ENCODE measurements around the gene ZGLP1. TPM values are rescaled to one million over a fixed set of nuclear protein-coding genes. Genes with fewer than 3 reads are reported as not detected.
"Not testable (repeated sequence)": the region's sequence is repeated elsewhere in the genome, so short reads cannot be mapped to it uniquely, and the experiment has no call there.

ZGLP1 gene
- polyA plus RNA-seq, 1 donor (not counting 4 experiments of a cell fraction or from before 2014, with no cell fraction given): 0.43 TPM

GRCh38 chr19:10339380-10339960 is 29.9 kb upstream of the ZGLP1 start, which contains the start of gene ICAM3:
TSS of gene ICAM3 (minus strand) at chr19:10339624. CDS start at chr19:10339614, 10 bp downstream.
- H3K9ac ChIP-seq (ENCODE audit: control insufficient read depth, extremely low read depth, insufficient read depth, low read length): no peak within 1 kb of the TSS
- dilution Hi-C loops (cut with MboI; ENCODE audit: extremely low pct_ligation_motif_present, low sequenced_read_pairs): no loop called here
- peaks cover 3% of the 10 kb centered on the region for H3K4me1 ChIP-seq (ENCODE audit: control insufficient read depth, extremely low read depth, insufficient read depth, low read length)
- H3K4me2 ChIP-seq (ENCODE audit: control insufficient read depth, extremely low read depth, insufficient read depth, low read depth, low read length): no peak within 1 kb of the TSS
- no peak within 1 kb of the TSS for H3K27ac ChIP-seq (ENCODE audit: control insufficient read depth, insufficient read depth, low read length)
- no peaks in the 10 kb centered on the region for H3K36me3 ChIP-seq (ENCODE audit: control insufficient read depth in 2 of 2, extremely low read depth in 1 of 2, insufficient read depth in 2 of 2, low read length in 2 of 2)
- H3K27me3 ChIP-seq (ENCODE audit: control insufficient read depth, extremely low read depth, insufficient read depth, low read length): no peaks in the 10 kb centered on the region
- TF ChIP-seq EZH2 (IDR thresholded peaks at IDR 0.05; ENCODE audit: low read length): no peak
- TF ChIP-seq, protein P1, sequence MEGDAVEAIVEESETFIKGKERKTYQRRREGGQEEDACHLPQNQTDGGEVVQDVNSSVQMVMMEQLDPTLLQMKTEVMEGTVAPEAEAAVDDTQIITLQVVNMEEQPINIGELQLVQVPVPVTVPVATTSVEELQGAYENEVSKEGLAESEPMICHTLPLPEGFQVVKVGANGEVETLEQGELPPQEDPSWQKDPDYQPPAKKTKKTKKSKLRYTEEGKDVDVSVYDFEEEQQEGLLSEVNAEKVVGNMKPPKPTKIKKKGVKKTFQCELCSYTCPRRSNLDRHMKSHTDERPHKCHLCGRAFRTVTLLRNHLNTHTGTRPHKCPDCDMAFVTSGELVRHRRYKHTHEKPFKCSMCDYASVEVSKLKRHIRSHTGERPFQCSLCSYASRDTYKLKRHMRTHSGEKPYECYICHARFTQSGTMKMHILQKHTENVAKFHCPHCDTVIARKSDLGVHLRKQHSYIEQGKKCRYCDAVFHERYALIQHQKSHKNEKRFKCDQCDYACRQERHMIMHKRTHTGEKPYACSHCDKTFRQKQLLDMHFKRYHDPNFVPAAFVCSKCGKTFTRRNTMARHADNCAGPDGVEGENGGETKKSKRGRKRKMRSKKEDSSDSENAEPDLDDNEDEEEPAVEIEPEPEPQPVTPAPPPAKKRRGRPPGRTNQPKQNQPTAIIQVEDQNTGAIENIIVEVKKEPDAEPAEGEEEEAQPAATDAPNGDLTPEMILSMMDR (optimal IDR thresholded peaks at IDR 0.05 in 1 of 3, IDR thresholded peaks at IDR 0.05 in 1 of 3, conservative IDR thresholded peaks at IDR 0.05 in 1 of 3; ENCODE audit: extremely low read depth in 1 of 3, insufficient read depth in 2 of 3, low read length in 3 of 3): no peak
- no peak within 1 kb of the TSS for H2AFZ ChIP-seq (ENCODE audit: control insufficient read depth, low read length)
- no peaks in the 10 kb centered on the region for H3K9me1 ChIP-seq (ENCODE audit: control insufficient read depth, extremely low read depth, insufficient read depth, low read length)
- H3K9me3 ChIP-seq (ENCODE audit: control insufficient read depth, low read depth, low read length): no peaks in the 10 kb centered on the region
- H4K20me1 ChIP-seq (ENCODE audit: control insufficient read depth, extremely low read depth, insufficient read depth, low read length): no peaks in the 10 kb centered on the region
- H3K79me2 ChIP-seq (ENCODE audit: control insufficient read depth, insufficient read depth, low read length): no peaks in the 10 kb centered on the region
- H3K4me3 ChIP-seq (ENCODE audit: control insufficient read depth in 2 of 3, extremely low read depth in 1 of 3, insufficient read depth in 2 of 3, low read depth in 1 of 3, low read length in 3 of 3): no peak within 1 kb of the TSS
- FAIRE-seq (no peak), DNase-seq (ENCODE audit: low read depth, low spot score) (no peak)

- no peak overlapping the region for H3K9ac ChIP-seq (ENCODE audit: control insufficient read depth, extremely low read depth, insufficient read depth, low read length)
- no peaks in the 10 kb centered on the region for H3K36me3 ChIP-seq (ENCODE audit: control insufficient read depth in 2 of 2, extremely low read depth in 1 of 2, insufficient read depth in 2 of 2, low read length in 2 of 2)
- peaks cover 8% of the 10 kb centered on the region for H3K4me1 ChIP-seq (ENCODE audit: control insufficient read depth, extremely low read depth, insufficient read depth, low read length)
- TF ChIP-seq, protein P1 (optimal IDR thresholded peaks at IDR 0.05 in 1 of 3, IDR thresholded peaks at IDR 0.05 in 1 of 3, conservative IDR thresholded peaks at IDR 0.05 in 1 of 3; ENCODE audit: extremely low read depth in 1 of 3, insufficient read depth in 2 of 3, low read length in 3 of 3): no peak
- no peaks in the 10 kb centered on the region for H3K79me2 ChIP-seq (ENCODE audit: control insufficient read depth, insufficient read depth, low read length)
- H2AFZ ChIP-seq (ENCODE audit: control insufficient read depth, low read length): no peak overlapping the region
- dilution Hi-C loops (cut with MboI; ENCODE audit: extremely low pct_ligation_motif_present, low sequenced_read_pairs): no loop called here
- H3K27me3 ChIP-seq (ENCODE audit: control insufficient read depth, extremely low read depth, insufficient read depth, low read length): no peaks in the 10 kb centered on the region
- no peak overlapping the region for H3K27ac ChIP-seq (ENCODE audit: control insufficient read depth, insufficient read depth, low read length)
- no peak overlapping the region for H3K4me2 ChIP-seq (ENCODE audit: control insufficient read depth, extremely low read depth, insufficient read depth, low read depth, low read length)
- H3K9me3 ChIP-seq (ENCODE audit: control insufficient read depth, low read depth, low read length): no peaks in the 10 kb centered on the region
- FAIRE-seq: no peak
- no peaks in the 10 kb centered on the region for H3K9me1 ChIP-seq (ENCODE audit: control insufficient read depth, extremely low read depth, insufficient read depth, low read length)
- no peak for DNase-seq (ENCODE audit: low read depth, low spot score)
- H3K4me3 ChIP-seq (ENCODE audit: control insufficient read depth in 2 of 3, extremely low read depth in 1 of 3, insufficient read depth in 2 of 3, low read depth in 1 of 3, low read length in 3 of 3): no peak overlapping the region
- H4K20me1 ChIP-seq (ENCODE audit: control insufficient read depth, extremely low read depth, insufficient read depth, low read length): no peaks in the 10 kb centered on the region
Observed at GRCh38 chr19:10338940-10339339, 29.3 kb upstream of the ZGLP1 start.

DNA sequence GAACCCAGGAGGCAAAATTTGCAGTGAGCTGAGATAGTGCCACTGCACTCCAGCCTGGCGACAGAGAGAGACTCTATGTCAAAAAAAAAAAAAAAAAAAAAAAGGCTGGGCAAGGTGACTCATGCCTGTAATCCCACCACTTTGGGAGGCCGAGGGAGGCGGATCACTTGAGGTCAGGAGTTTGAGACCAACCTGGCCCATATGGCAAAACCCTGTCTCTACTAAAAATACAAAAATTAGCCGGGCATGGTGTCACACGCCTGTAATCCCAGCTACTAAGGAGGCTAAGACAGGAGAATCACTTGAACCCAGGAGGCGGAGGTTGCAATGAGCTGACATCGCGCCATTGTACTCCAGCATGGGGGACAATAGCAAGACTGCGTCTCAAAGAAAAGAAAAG is 27.1 kb upstream of the ZGLP1 start:
- DNase-seq (ENCODE audit: low read depth, low spot score); H2AFZ ChIP-seq (ENCODE audit: control insufficient read depth, low read length); H3K27ac ChIP-seq (ENCODE audit: control insufficient read depth, insufficient read depth, low read length); dilution Hi-C loops (cut with MboI; ENCODE audit: extremely low pct_ligation_motif_present, low sequenced_read_pairs); H3K4me3 ChIP-seq (ENCODE audit: control insufficient read depth in 2 of 3, extremely low read depth in 1 of 3, insufficient read depth in 2 of 3, low read depth in 1 of 3, low read length in 3 of 3); H3K9me1 ChIP-seq (ENCODE audit: control insufficient read depth, extremely low read depth, insufficient read depth, low read length); H3K4me2 ChIP-seq (ENCODE audit: control insufficient read depth, extremely low read depth, insufficient read depth, low read depth, low read length); H4K20me1 ChIP-seq (ENCODE audit: control insufficient read depth, extremely low read depth, insufficient read depth, low read length); H3K36me3 ChIP-seq (ENCODE audit: control insufficient read depth in 2 of 2, extremely low read depth in 1 of 2, insufficient read depth in 2 of 2, low read length in 2 of 2); H3K27me3 ChIP-seq (ENCODE audit: control insufficient read depth, extremely low read depth, insufficient read depth, low read length); H3K9ac ChIP-seq (ENCODE audit: control insufficient read depth, extremely low read depth, insufficient read depth, low read length); H3K9me3 ChIP-seq (ENCODE audit: control insufficient read depth, low read depth, low read length); FAIRE-seq: not testable (repeated sequence)
- Histone ChIP-seq H3K79me2 (ENCODE audit: control insufficient read depth, insufficient read depth, low read length) (peaks cover 13% of the 10 kb centered on the region), H3K4me1 (ENCODE audit: control insufficient read depth, extremely low read depth, insufficient read depth, low read length) (peaks cover 19% of the 10 kb centered on the region)
